GM23338 (cell line): ENCODE measurements around the gene ASTN1. TPM values are rescaled to one million over a fixed set of nuclear protein-coding genes. Genes with fewer than 3 reads are reported as not detected.
A peak's percentile ranks its signal among the peaks of the same experiment; 100 is the strongest.

ENCODE experiments used
- ATAC-seq: fragments of 200-7000 bp; cut with Tn5 transposase; 3 replicates; pipeline ENCODE4 v1.9.1; 2020
- DNase-seq: peaks from one replicate; pipeline ENCODE4 v3.0.0-alpha.2; 2015; ENCODE audit warnings: low spot score
- H2AFZ ChIP-seq: fragments of 200-600 bp; sonication (generic); 2 replicates; pipeline ENCODE4 v1.8.0; 2016; ENCODE audit warnings: antibody characterized with exemption, mild to moderate bottlenecking, moderate library complexity
- H3F3A ChIP-seq: fragments of 200-600 bp; sonication (generic); replicated peaks from 2 replicates; pipeline ENCODE4 v1.8.0; 2017; ENCODE audit warnings: antibody characterized with exemption, mixed run types, low read depth
- H3K27ac ChIP-seq: fragments of 200-600 bp; sonication (generic); 2 replicates; pipeline ENCODE4 v1.6.1; 2016; ENCODE audit warnings: low read depth
- H3K27me3 ChIP-seq: fragments of 200-600 bp; sonication (generic); 2 replicates; pipeline ENCODE4 v1.8.0; 2016; ENCODE audit warnings: mild to moderate bottlenecking, mixed run types, moderate library complexity; ENCODE audit not compliant: insufficient read depth
- H3K36me3 ChIP-seq: fragments of 200-600 bp; sonication (generic); 2 replicates; pipeline ENCODE4 v1.8.0; 2016; ENCODE audit warnings: mild to moderate bottlenecking; ENCODE audit not compliant: insufficient read depth
- H3K4me1 ChIP-seq: fragments of 200-600 bp; sonication (generic); 2 replicates; pipeline ENCODE4 v1.8.0; 2016; ENCODE audit warnings: mild to moderate bottlenecking, moderate library complexity; ENCODE audit not compliant: insufficient read depth
- H3K4me2 ChIP-seq: fragments of 200-600 bp; sonication (generic); 2 replicates; pipeline ENCODE4 v1.7.1; 2017; ENCODE audit warnings: mixed run types
- H3K4me3 ChIP-seq: fragments of 200-600 bp; sonication (generic); 2 replicates; pipeline ENCODE4 v1.6.1; 2016; ENCODE audit warnings: mixed run types
- H3K79me2 ChIP-seq: fragments of 200-600 bp; sonication (generic); replicated peaks from 2 replicates; pipeline ENCODE4 v1.8.0; 2017; ENCODE audit warnings: mild to moderate bottlenecking; ENCODE audit not compliant: insufficient read depth
- H3K9me2 ChIP-seq: fragments of 200-600 bp; sonication (generic); 2 replicates; pipeline ENCODE4 v1.8.0; 2017; ENCODE audit not compliant: insufficient read depth
- H4K20me1 ChIP-seq: fragments of 200-600 bp; sonication (generic); replicated peaks from 2 replicates; pipeline ENCODE4 v1.8.0; 2017; ENCODE audit warnings: mild to moderate bottlenecking; ENCODE audit not compliant: insufficient read depth
- H3K27ac Mint-ChIP-seq: 2 replicates; pipeline ENCODE4 v1.8.0; 2020; ENCODE audit warnings: inconsistent platforms, mild to moderate bottlenecking, moderate library complexity, mixed read lengths
- H3K27me3 Mint-ChIP-seq: 3 replicates; pipeline ENCODE4 v1.8.0; 2022; ENCODE audit warnings: low read depth, mild to moderate bottlenecking, moderate library complexity, mixed read lengths, inconsistent platforms; ENCODE audit not compliant: insufficient read depth, poor library complexity
- H3K36me3 Mint-ChIP-seq: 3 replicates; pipeline ENCODE4 v1.8.0; 2021; ENCODE audit warnings: low read depth, mild to moderate bottlenecking, inconsistent platforms, moderate library complexity, mixed read lengths
- H3K4me1 Mint-ChIP-seq: 3 replicates; pipeline ENCODE4 v1.8.0; 2020; ENCODE audit warnings: mild to moderate bottlenecking, inconsistent platforms, mixed read lengths
- H3K4me3 Mint-ChIP-seq: 3 replicates; pipeline ENCODE4 v1.8.0; 2021; ENCODE audit warnings: moderate library complexity, mild to moderate bottlenecking, inconsistent platforms, mixed read lengths
- H3K9me3 Mint-ChIP-seq: 3 replicates; pipeline ENCODE4 v1.8.0; 2020; ENCODE audit warnings: moderate library complexity, mild to moderate bottlenecking, inconsistent platforms, mixed read lengths
- CREB1 ChIP-seq: fragments of 250-450 bp; sonication (Bioruptor Pico); IDR thresholded peaks from 2 replicates; pipeline ENCODE4 v1.5.0; 2020; ENCODE audit warnings: low read depth, mild to moderate bottlenecking, moderate library complexity
- CTCF ChIP-seq, 2 experiments: fragments of 200-600 bp in 1 of 2; sonication (generic) in 1 of 2; conservative IDR thresholded peaks; 2 replicates each; pipeline versions ENCODE4 v1.5.1 to v1.6.1; 2016 to 2017; ENCODE audit warnings: antibody characterized with exemption in 2 of 2, low read depth in 2 of 2, mild to moderate bottlenecking in 2 of 2, moderate library complexity in 1 of 2
- EZH2 ChIP-seq: fragments of 200-600 bp; sonication (generic); IDR thresholded peaks from one replicate; pipeline ENCODE4 v1.8.0; 2017; ENCODE audit warnings: antibody characterized with exemption, mild to moderate bottlenecking, low read depth; ENCODE audit not compliant: unreplicated experiment
- JUNB ChIP-seq: IDR thresholded peaks from one replicate; pipeline ENCODE4 v1.6.1; 2016; ENCODE audit warnings: antibody characterized with exemption; ENCODE audit not compliant: unreplicated experiment
- NANOG ChIP-seq: IDR thresholded peaks from 2 replicates; pipeline ENCODE4 v1.6.1; 2016; ENCODE audit warnings: antibody characterized with exemption, borderline replicate concordance
- POLR2AphosphoS5 ChIP-seq: IDR thresholded peaks from 2 replicates; pipeline ENCODE4 v1.6.1; 2016; ENCODE audit warnings: antibody characterized with exemption, low read depth
- REST ChIP-seq: IDR thresholded peaks from one replicate; pipeline ENCODE4 v1.6.1; 2018; ENCODE audit warnings: antibody characterized with exemption; ENCODE audit not compliant: unreplicated experiment
- ZNF331 ChIP-seq: fragments of 250-450 bp; sonication (Bioruptor Pico); IDR thresholded peaks from 2 replicates; pipeline ENCODE4 v1.5.0; 2020; ENCODE audit warnings: low read depth, mild to moderate bottlenecking, moderate library complexity
- polyA plus RNA-seq: library from polyadenylated mRNA; unstranded; fragments of >200 nt; fragmentation: Nextera tagmentation; extraction: Ambion mirVana; gene quantifications from 2 replicates; pipeline ENCODE4 v1.2.1, GENCODE V29; 2016
- total RNA-seq: library from RNA; depleted of rRNA; stranded (reverse); fragments of >200 nt; shearing (Covaris generic); gene quantifications from 2 replicates; pipeline ENCODE4 v1.2.3, GENCODE V29; 2014
- TF ChIP-seq, protein P1 (sequence below): IDR thresholded peaks from 2 replicates; pipeline ENCODE4 v1.6.1; 2016; ENCODE audit warnings: antibody characterized with exemption

ASTN1 gene
- total and polyA plus RNA-seq, 2 experiments from 2014 or later = 2.0 to 5.2 TPM

GRCh38 chr1:176899321-176899720 is 265.2 kb downstream of the ASTN1 start (continued):
- TF ChIP-seq CREB1 = no peak
- TF ChIP-seq, protein P1, sequence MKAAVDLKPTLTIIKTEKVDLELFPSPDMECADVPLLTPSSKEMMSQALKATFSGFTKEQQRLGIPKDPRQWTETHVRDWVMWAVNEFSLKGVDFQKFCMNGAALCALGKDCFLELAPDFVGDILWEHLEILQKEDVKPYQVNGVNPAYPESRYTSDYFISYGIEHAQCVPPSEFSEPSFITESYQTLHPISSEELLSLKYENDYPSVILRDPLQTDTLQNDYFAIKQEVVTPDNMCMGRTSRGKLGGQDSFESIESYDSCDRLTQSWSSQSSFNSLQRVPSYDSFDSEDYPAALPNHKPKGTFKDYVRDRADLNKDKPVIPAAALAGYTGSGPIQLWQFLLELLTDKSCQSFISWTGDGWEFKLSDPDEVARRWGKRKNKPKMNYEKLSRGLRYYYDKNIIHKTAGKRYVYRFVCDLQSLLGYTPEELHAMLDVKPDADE = no peak
- no peak for TF ChIP-seq REST
- TF ChIP-seq CTCF (conservative IDR thresholded peaks at IDR 0.05; ENCODE audit: low read depth in 2 of 2) = no peak
- no peak for TF ChIP-seq EZH2
- TF ChIP-seq ZNF331 = no peak
- TF ChIP-seq JUNB = no peak
- TF ChIP-seq POLR2AphosphoS5 = no peak
- no peak for TF ChIP-seq NANOG

DNA sequence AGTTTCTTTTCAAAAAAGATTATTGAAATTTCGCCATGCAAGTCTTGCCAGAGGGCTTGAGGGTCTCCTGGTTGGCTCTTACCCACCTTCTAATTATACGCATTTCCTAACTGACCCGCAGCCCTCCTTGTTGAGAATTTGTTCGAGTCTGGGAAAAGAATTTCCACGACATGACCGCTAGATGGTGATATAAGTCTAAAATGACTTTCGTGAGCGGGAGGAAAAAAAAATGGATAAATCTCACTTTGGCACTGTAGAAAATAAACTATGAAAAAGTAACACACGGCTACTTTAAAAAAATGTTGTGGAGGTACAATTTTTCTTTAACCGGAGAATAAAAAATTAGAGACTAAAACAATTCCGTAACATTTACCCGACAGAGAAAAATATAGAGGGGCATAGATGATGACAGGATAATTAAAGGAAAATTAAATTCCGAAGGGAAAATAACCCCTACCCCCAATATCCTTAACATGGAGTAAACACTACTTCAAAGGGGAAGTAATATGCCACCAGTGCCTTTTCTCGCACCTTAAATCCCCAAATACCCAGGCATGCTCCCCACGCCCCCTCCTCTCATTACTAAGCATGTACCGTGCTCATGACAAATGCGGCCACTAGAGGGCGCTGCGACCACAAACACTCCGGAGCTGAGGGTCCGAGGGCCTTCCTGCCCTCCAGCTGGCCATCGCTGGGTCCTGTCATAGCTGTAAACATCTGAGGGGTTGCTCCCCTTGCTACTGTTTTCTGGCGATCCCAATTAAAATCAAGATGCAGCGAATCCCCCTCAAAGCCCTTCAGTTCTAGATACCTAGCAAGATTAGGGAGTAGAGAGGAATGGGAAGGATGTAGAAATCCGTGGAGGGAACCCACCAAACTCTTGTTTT is 266.9 kb downstream of the ASTN1 start:
- H3K9me3 Mint-ChIP-seq = no peaks in the 10 kb centered on the region
- Histone ChIP-seq H3K79me2 (no peaks in the 10 kb centered on the region), H4K20me1 (no peaks in the 10 kb centered on the region), H3F3A (no peaks in the 10 kb centered on the region), H3K4me1 (no peaks in the 10 kb centered on the region), H2AFZ (no peak overlapping the region), H3K27me3 (no peaks in the 10 kb centered on the region), H3K4me2 (peak overlapping the region; percentile 77), H3K9me2 (no peaks in the 10 kb centered on the region), H3K4me3 (peak overlapping the region; percentile 46), H3K27ac (no peak overlapping the region), H3K36me3 (no peaks in the 10 kb centered on the region)
- TF ChIP-seq CTCF (conservative IDR thresholded peaks at IDR 0.05; ENCODE audit: low read depth in 2 of 2) (peak; percentile 73 to 98), JUNB (no peak)
- peak overlapping the region; percentile 68 for H3K4me3 Mint-ChIP-seq
- H3K27me3 Mint-ChIP-seq = peaks cover 4% of the 10 kb centered on the region
- peak overlapping the region; percentile 74 for H3K27ac Mint-ChIP-seq
- no peaks in the 10 kb centered on the region for H3K36me3 Mint-ChIP-seq
- peak; percentile 89 for DNase-seq
- peaks cover 4% of the 10 kb centered on the region; the same call in 2 of the 3 replicates for H3K4me1 Mint-ChIP-seq
- ATAC-seq = peak; percentile 99
